ENCODE measurements around the gene FAM20C.

Gene FAM20C

DNA sequence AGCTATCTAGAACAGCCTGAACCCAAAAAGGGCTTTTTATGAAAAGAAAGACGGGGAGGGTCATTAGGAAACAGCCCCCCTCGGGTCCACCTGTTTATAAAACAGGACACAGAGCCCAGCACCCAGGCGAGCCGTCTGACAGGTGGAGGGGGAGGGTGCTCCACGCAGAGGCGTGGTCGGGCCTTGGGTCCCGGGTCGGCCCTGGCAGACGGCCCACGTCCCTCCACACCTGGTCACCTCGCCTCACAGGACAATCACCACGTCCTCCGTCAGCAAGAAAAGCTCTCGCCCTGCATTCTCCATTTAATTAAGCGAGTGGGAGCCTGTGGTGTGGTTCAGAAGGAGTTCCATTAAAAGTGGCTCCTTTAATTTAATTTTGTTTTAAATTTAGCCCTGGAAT, 55.3 kb downstream of the FAM20C start:
- DNase-seq: no peak

DNA sequence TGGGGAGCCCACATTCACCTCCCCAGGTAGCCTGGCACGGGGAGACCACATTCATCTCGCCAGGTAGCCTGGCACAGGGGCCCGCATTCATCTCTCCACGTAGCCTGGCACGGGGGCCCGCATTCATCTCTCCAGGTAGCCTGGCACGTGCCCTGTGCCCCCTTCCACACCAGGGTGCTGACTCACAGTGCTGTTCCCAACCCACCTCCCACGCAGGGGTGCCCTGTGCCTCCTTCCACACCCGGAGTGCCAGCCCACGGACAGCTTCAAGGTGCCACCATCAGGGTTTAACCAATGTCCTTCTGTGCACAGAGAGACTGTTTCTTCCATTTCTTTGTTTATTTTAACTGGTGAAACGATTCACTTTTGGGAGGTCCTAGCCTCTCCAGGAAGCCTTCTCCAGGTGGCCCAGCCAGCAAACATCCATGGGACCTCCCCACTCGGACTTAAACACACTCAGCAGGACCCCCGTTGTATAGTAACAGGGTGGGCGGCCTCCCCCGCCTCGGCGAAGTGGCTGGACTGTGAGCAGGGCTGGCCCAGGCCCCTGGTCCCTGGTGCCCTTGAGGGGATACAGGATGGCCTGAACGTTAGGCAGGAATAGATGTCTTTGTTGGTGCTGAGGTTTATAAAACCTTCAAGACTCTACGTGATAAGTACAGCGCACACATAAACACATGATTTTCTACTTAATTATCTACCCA, 56.5 kb downstream of the FAM20C start:
- no peak for DNase-seq

DNA sequence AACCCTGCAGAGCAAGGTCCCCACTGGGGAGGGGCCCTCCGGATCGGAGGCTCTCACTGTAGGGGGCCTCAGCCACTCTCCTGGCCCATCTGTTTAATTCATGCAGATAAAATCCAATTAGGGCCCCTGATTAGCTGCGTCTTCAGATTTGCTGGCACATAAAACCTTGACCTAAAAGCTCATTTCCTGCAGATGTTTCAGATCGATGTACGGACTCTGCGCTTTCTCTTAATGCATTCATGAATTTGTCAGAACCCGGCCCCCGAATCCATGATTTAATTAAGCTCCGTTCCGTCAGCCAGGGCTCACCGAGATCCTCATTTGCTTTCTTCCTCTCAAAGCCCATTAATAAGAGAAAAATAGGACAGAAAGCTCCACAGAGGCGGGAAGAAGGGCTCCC, 57.6 kb downstream of the FAM20C start:
- DNase-seq: no peak

DNA sequence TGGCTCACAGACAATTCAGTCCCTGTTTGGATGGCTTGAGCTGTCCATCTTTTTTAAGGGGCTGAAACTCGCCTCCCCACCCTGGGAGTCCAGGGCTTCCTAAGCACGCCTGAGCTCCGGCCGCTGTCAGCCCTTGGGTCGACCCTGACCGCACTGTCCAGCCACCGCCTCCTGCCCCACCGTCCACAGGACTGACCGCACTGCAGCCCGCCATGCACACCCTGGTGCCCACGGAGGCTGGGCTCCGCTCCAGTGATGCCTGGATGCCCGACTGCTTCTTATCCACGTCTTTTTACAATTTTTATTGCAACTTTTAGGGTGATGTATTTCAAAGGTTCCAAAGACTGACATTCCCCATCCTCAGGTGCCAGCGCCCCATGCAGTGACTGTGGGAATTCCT, 58.2 kb downstream of the FAM20C start:
- no peak for DNase-seq

DNA sequence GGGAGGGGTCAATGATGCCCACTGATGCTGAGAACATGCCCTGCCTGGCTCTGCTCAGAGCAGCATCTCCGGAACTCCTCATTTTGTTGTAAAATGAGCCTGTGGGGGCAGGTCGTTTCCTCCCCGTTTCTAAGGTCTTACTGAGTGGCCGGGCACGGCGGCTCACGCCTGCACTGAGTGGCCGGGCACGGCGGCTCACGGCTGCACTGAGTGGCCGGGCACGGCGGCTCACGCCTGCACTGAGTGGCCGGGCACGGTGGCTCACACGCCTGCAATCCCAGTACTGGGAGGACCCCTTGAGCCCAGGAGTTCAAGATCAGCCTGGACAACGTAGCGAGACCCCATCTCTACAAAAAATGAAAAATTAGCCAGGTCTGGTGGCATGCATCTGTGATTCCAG, 58.6 kb downstream of the FAM20C start:
- DNase-seq: no peak

DNA sequence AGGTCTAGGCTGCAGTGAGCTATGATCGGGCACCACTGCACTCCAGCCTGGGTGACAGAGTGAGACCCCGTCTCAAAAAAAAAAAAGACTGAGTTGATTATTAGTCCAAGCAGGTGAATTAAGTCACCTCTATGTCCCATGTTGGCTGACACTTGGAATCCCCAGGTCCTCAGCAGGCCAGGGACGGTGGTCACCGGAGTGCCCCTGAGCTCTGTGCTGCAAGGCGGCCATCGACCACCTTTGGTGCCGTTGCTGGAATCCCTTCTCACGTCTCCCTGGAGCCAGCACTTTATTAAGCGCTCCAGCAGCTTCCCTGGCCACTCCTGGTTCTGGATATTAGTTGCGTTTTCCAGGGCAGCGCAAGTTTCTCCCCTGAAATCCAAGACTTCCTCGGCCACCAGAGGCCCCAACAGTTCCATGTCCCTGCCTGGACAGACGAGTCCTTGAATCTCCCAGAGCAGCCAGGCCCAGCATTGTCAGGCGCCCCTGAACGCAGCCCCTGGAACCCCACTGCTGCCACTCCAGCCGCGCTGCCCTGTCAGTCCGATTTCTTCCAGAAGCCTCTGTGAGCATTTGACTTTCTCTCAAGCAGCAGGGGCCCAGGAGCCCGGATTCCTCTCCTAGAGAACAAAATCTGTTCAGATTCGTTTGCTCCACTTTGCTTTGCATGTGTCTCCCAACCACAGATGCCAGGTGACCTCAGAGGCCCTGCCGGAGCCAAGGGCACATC, 59.2 kb downstream of the FAM20C start:
- DNase-seq: no peak

DNA sequence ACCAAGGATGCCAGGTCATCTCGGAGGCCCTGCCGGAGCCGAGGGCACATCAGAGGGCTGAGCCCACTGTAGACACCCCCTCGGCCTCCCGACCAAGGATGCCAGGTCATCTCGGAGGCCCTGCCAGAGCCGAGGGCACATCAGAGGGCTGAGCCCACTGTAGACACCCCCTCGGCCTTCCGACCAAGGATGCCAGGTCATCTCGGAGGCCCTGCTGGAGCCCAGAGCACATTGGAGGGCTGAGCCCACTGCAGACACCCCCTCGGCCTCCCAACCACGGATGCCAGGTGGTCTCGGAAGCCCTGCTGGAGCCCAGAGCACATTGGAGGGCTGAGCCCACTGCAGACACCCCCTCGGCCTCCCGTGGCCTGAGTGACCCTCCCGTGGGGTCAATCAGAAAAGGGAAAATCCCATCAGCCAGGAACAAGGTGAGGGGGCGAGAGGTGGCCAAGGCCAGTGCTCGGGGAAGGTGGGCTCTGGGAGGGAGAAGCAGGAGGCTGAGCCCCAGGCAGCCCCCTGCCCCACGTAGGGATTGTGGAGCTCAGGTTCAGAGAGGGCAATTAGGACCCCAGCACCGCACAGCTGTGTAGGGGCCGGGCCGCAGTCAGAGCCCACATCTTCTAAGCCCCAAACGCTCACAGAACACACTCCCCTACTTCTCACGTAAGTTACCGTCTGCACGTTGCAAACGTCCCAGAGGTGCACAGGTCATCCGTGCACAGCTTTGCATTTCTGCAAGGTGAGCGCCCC, 60.0 kb downstream of the FAM20C start:
- no peak for DNase-seq

DNA sequence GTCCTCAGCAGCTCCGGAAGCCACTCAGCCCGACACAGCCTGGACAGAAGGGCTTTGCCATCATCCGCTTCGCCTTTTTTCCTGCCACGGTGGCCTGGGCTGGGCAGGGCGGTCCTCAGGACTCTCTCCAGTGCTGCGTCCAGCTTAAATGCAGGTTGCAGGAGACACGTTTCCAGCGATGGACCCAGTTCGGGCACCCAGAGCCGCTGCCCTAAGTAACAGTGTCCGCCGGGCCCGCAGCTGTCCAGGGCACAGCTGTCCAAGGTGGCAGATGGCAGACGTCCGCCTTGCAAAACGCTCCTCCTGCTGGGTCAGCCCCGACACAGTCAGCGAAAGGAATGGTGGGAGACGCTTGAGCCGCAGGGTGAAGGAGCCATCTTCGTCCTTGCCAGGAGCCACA, 60.6 kb downstream of the FAM20C start:
- DNase-seq: no peak

DNA sequence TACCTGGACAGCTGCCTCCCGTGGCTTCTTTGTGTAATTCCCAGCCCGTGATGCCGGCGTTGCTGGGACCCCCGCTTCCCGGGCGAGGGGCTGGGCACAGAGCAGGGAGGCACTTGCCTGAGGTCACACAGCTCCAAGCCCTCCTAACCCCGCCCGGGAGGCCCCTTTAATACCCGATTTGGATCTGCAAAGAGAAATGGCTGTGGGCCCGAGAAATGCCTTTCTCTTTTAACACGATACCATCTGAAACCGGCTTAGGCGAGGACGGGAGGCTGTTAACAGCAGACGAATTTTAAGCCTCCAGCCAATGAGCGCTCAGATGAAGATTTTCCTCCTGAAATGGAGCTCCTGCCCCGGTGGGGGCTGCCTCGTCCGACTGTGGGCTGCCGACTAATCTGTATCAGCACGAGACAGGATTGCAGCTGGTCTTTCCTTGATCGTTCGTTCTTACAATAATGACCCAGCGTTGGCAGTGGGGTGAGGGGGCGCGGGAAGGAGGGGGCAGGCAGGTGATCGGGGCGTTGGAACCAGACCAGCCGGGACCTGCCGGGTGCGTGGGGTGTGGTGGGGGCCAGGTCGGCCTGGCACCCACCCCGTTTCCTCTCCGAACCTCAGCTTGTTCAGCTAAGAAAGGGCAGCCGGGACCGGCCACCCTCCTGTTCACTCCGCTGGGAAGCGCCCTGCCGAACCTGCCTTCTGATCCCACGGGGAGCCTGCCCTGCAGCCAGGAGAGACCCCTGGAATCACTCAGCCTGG, 61.4 kb downstream of the FAM20C start:
- no peak for DNase-seq

DNA sequence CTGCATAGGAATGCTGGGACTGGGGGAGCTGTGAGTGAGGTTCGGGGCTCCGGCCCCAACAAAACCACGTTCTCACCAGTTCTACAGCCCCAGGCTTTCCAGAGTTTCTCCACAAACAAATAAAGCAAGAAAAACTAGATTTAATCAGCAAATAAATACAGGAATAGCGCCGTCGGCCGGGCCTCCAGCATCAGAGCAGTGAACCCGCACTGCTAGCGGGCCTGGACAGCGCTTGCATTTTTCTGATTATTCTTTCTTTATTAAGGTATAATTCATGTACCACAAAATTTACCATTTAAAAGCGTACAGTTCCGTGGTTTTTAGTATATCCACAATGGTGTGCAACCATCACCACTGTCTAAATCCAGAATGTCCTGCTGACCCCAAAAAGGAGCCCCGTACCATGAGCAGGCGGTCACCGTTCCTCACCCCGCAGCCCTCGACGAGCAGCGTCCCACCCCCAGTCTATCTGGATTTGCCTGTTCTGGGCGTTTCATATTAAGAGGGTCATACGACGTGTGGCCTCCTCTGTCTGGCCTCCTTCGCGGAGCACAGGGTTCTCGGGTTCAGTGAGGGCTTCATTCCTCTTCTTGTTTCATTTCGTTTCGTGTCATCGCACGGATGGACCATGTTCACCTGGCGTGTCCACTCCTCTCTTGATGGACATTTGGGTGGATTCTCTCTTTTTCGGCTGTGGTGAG, 62.1 kb downstream of the FAM20C start:
- no peak for DNase-seq

DNA sequence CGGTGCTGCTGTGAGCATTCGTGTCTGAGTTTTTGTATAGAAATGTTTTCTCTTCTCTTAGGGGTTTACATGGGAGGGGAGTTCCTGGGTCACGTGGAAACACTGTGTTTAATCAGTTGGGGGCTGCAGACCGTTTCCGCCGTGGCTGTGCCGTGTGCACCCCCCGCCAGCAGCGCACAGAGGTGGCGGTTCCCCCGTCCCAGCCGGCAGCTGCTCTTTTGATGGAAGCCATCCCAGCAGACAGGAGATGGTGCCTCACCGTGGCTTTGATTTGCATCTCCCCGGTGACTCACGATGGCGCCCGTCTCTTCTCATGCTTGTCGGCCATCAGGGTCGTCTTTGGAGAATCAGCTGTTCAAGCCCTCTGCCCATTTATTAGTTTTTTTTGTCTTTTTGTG, 62.7 kb downstream of the FAM20C start:
- no peak for DNase-seq

DNA sequence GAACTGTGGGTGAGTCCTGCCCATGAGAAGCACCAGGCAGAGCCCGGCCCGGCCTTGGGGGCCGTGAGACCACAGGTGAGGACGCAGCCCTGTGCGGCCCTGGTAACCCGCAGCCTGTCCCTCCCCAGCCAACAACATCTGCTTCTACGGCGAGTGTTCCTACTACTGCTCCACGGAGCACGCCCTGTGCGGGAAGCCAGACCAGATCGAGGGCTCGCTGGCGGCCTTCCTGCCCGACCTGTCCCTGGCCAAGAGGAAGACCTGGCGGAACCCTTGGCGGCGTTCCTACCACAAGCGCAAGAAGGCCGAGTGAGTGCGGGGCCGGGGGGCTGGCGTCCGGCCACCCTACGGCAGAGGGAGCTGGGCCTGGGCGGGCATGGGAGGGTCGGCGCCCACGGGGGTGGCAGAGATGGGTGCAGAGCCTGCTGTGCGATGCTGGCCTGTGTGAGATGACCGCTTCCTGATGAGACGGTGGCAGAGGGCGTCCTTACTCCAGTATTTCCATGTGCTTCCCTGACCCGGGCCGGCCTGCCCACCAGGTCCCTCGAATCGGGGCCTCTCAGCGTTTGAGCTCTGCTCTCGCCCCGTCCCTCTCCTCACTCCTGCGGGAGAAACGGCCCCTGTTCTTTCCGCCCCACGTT, 63.5 kb downstream of the FAM20C start:
- no peak for DNase-seq

DNA sequence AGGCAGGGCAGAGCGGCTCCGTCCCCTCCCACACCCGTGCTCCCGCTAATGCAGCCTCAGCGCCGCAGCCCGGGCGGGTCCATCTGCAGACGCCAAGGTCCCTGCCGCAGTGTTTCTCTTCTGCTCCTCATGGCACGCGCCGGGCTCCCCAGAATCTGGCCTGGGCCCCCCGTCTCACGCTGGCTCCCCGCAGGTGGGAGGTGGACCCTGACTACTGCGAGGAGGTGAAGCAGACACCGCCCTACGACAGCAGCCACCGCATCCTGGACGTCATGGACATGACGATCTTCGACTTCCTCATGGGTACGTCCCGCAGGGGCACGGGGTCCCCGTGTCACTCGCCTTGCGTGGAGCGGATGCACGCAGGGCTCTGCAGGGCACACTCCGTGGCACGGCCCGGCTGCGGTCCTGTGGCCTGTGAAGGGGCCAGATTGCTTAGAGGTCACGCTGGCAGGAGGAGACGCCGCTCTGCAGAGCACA, 64.1 kb downstream of the FAM20C start:
- no peak for DNase-seq

DNA sequence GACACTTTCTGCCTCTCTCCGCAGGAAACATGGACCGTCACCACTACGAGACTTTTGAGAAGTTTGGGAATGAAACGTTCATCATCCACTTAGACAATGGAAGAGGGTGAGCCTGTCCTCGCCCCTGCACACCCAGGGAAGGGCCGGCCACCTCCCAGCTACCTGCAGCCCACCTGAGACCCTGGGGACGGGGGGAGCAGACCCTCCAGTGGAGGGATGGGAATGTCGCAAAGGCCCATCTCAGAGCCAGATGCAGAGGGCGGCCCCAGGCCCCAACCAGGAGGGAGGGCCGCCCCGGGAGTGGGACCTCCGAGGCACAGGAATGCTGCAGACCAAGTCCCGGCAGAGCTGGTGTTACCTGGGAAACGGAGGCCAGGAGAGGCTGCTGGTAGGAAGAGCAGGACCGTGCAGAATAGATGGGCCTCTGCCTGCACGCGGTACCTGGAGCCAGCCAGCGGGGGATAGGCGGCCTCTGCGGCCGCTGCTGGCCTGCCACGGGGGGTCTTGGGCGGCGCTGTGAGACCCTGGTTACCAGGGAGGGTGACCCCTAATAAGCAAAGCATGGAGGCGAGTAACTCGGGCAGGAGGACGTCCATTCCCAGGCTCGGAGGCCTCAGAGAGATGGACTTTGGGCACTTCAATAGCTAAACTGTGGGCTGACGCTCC, 64.7 kb downstream of the FAM20C start:
- no peak for DNase-seq

DNA sequence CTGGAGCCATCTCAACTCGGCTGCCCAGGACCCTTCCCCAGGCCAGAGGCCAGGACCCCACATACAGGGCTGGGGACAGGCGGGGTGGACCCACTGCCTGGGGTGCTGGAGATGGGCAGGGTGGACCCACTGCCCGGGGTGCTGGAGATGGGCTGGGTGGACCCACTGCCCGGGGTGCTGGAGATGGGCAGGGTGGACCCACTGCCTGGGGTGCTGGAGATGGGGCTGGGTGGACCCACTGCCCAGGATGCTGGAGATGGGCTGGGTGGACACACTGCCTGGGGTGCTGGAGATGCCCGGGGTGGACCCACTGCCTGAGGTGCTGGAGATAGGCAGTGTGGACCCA, 65.2 kb downstream of the FAM20C start:
- no peak for DNase-seq

DNA sequence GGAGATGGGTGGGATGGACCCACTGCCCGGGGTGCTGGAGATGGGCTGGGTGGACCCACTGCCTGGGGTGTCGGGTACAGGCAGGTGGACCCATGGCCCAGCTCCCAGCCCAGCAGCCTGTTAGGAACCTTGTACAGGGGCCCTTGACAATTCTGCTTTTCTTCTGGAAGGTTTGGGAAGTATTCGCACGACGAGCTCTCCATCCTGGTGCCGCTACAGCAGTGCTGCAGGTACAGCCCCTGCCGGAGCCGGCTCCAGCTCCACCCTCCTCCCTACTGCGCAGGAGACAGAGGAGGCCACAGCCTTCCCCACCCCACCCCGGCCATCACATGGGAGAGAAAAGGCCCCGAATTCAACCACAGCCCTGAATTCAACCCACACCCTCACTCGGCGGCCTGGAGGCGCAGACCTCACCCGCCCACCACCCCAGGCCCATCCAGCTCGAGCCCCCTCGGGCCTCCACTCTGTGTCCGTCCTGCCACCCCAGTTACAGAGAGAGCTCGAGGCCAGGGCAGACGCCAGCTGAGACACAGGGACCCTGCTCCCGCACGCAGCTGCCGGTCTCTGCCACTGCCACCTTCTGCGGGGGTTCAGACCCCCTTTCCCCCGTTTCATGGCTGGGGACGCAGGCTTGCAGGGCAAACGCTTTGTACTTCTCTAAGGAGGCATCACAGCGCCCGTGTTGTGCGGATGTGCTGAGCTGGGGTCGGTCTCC, 66.3 kb downstream of the FAM20C start:
- no peak for DNase-seq

DNA sequence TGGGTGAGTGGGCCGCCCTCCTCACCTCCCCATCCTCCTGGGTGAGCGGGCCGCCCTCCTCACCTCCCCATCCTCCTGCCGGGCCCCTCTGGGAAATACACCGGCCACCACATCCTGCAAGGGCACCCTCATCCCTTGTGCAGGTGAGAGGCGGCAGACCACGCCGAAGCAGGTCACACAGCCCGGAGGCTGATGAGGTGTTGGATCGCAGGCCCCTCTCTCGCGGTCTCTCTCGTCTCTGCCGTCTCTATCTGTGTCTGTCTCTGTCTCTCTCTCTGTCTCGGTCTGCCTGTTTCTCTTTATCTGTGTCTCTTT, 66.8 kb downstream of the FAM20C start:
- DNase-seq: no peak

DNA sequence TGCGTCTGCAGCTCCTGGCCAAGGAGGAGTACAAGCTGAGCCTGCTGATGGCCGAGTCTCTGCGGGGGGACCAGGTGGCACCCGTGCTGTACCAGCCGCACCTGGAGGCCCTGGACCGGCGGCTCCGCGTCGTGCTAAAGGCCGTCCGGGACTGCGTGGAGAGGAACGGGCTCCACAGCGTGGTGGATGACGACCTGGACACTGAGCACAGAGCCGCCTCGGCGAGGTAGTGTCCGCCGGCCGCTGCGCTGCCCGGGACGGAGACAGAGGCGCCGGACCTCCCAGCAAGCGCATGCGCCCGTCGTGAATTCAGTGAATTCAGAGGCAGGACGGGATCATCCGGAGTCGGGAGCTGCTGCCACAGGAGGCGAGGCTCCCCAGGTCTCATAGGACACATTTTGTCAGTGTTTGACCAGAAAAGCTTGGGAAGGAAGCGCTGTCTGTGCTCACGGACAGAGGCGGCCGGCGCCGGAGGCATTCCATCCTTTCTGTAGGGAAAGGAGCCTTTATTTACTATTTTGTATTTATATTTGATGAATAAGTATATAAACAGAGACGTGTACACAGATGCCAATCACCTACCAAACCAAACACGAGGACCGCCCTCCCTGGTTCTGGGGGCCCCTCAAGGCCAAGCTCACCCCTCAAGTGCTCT, 67.5 kb downstream of the FAM20C start:
- DNase-seq: no peak

DNA sequence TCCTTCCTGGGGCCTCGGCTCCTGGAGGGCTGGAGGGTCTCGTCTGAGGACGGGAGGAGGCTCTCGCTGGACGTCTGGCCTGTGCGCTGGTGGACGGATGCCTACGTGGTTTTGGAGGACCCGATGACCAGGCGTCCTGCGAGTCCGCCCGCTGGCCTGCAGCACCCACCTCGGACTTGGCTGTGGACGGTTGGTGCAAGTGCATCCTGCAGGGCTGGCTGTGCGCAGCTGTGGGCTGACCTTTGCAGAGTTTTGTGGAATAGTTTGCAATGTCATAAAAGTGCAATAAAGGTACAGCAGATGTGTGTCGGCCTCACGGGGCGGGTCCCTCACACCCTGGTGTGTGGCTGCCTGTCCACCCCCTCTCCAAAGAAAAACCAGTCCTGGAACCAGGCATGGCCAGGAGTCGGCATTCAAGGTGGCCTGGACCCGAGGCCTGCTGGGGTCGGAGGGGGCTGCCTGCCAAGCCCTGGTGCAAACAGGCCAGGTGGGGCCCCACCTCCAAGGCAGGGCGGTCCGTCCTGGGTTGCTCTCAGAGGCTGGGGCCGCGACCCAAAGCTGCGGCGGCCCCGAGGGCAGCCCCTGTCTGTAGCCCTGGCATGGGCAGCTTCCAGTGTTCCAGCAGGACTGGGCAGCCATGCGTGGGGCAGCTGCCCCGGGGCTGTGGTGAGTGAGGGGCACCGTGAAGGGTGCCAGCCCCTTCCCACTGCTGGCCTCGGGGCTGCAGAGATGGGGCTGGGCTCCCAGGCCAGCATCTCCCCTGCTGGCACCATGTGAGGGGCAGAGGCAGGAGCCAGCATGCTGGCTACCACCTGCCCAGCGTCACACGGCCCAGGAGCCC, 68.3 kb downstream of the FAM20C start:
- DNase-seq: no peak
